NCI-H1436 (cell line): Measurements from ENCODE around the gene TMEM255B.
"Not testable (repeated sequence)": the region's sequence is repeated elsewhere in the genome, so short reads cannot be mapped to it uniquely, and the experiment has no call there.

ENCODE experiments used
- DNase-seq: peaks from one replicate; lab custom pipeline; 2025; lab: John Stamatoyannopoulos, UW

The TMEM255B gene

GRCh38 chr13:113787694-113788093 is 28.7 kb downstream of the TMEM255B start:
- no peak for DNase-seq

GRCh38 chr13:113788413-113789135 is 29.5 kb downstream of the TMEM255B start:
- no peak for DNase-seq

GRCh38 chr13:113789167-113789566 is 30.1 kb downstream of the TMEM255B start:
- no peak for DNase-seq

GRCh38 chr13:113789931-113790330 is 30.9 kb downstream of the TMEM255B start:
- DNase-seq: not testable (repeated sequence)

GRCh38 chr13:113791226-113791625 is 32.2 kb downstream of the TMEM255B start:
- DNase-seq: no peak

GRCh38 chr13:113791761-113792160 is 32.7 kb downstream of the TMEM255B start:
- no peak for DNase-seq

DNA sequence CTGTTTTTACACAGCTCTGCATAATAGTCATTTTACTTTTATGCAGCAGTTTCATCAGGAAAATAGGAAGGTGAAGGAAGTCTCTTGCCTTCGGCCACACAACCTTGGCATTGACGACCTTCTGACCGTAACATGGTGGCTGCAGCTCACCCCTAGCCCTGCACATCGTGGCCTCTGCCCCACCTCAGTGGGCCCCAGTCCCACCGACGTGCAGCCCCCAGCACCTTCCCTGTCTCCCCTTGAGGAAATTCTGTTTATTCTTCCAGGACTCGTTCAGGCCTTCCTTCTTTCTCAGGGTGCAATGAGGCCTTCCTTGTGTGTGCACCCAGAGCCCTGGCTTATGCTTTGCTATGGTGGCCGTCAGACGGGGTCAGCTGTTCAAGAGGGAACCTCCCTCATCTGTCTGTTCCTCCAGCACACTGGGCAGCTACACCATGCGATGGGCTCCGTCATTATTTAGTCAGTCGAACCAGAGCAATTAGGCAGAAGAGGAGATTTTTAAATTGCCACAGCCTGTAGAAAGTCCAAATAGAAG is 33.3 kb downstream of the TMEM255B start:
- no peak for DNase-seq

DNA sequence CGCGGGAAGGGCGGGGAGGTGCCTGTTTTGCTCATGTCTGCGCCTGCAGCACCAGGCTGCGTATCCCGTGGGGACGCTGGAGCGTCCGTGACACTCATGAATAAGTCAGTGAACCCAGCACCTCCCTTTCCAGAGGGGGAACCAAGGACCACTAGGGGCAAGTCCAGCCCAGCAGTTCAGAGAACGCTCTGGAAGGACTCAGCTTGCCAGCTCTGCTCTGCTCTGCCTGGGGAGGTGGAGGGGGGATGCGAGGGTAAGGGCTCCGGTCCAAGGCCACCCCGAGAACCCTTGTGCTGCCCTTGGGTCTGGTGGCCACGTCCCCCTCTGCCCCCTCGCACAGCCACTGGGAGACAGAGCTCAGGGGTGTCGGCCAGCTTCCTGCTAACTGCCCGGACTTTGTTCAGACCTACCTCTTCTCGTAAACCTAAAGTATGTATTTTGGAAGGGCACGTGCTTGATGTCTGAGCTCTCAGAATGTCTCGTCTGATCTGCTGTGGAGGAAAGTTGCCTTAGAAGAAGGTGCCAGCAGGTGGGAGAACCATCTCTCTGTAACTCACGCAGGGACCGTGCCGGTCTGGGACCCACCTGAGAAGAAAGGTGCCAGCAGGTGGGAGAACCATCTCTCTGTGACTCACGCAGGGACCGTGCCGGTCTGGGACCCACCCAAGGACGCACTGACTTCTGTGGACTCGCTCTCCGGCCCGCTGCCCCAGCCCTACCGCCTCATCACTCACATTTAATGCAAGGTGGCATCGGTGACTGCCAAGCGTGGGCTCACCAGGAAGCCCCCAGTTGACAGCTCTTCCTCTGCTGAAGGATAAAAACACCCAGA is 34.1 kb downstream of the TMEM255B start:
- no peak for DNase-seq

DNA sequence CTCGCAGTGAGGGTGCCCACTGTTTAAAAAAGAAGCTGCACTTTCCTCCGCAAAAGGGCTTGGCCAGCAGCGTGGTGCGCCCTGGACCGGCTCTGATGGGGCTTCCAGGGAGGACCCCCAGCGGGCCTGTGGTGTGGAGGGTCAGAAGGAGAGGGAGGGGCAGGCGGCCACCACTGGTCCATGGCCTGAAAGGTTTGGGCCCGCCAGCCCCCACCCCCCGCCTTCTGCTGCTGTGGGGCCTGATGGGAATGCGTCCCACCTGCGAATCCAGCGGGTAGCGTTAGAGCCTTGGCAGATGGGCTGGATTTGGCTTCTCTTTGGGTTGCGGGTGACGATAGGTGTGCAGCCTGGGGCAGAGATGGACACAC is 34.7 kb downstream of the TMEM255B start:
- no peak for DNase-seq

DNA sequence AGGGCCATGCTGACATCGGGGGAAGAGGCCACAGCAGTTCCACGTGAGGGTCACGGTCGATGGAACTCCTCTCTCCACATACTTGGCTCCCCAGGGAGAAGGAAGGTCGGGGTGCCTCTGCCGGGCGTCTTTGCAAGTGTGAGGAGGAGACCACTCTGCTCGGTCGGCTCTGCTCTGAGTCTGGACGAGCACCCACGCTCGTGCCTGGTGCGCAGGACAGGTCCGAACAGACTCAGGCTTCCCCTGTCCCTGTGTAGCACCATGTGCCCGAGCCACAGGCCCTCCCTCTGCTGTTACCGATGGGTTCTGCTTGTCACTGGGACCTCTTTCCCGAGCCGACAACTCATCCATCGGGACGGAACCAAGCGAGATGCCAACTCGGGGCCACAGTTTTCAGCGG is 35.1 kb downstream of the TMEM255B start:
- no peak for DNase-seq

- no peak for DNase-seq
Measured at GRCh38 chr13:113794764-113795173, 35.7 kb downstream of the TMEM255B start.

GRCh38 chr13:113795362-113795761 is 36.3 kb downstream of the TMEM255B start:
- DNase-seq: not testable (repeated sequence)

- DNase-seq: no peak
Measured at GRCh38 chr13:113796211-113796963, 37.4 kb downstream of the TMEM255B start.

GRCh38 chr13:113796964-113797676 is 38.1 kb downstream of the TMEM255B start:
- no peak for DNase-seq

GRCh38 chr13:113798200-113798811 is 39.3 kb downstream of the TMEM255B start:
- no peak for DNase-seq

GRCh38 chr13:113800576-113800926 is 41.5 kb downstream of the TMEM255B start:
- no peak for DNase-seq

DNA sequence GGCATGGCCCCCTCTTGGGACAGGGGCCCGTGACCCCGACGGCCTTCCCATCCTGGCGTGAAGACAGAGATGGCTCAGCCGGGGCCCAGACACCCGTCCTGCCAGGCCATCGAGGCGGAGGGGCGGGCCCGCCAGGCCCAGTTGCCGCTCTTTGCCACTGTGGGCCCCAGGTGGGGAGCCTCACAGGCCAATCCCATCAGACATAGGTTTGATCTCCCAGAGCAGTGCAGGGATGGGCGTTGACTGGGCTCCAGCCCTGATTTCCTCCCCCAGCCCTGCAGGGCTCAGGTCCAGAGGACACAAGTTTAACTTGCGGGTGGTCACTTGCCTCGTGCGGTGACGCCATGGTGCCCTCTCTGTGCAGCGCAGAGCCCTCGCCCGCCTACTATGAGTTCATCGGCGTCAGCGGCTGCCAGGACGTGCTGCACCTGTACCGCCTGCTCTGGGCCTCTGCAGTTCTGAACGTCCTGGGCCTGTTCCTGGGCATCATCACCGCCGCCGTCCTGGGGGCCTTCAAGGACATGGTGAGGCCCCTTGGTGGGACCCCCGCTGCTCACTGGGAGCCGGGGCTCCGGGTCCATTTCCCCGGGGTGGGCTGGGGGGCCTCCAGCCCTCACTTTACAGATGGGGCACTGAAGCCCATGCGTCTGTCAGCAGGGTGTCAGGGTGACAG is 42.4 kb downstream of the TMEM255B start:
- no peak for DNase-seq

GRCh38 chr13:113802090-113802531 is 43.1 kb downstream of the TMEM255B start:
- DNase-seq: no peak

GRCh38 chr13:113802761-113803160 is 43.7 kb downstream of the TMEM255B start:
- DNase-seq: no peak

DNA sequence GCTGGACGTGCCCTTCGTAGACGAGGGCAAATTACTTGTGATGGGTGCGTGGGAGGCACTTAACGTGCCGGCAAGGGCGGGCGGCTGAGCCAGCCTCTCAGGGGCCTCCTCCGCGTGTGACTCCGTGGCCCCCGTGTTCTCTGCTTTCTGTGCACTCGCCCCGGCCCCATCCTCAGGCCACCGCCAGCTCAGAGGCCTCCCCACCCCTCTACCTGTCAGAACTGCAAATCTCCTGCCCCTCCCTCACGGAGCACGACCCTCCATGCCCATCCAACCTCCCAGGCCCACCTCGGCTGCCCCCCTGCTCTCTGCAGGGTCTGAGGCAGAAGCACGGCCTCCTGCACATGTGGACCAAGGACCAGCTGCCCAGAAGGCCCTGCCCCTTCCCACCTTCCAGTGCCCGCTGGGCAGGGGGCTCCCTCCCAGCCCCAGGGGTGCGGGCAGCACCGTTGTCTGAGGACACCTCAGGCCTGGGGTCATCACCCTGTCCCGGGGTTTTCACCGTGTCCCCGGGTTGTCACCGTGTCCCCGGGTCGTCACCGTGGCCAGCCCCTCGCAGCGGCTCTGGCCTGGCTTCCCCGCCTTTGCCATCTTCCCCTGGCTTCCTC is 44.5 kb downstream of the TMEM255B start:
- no peak for DNase-seq
